ENCODE data around the gene PTPRC. TPM values are rescaled to one million over a fixed set of nuclear protein-coding genes. Genes with fewer than 3 reads are reported as not detected.

Gene PTPRC
- total RNA-seq, 1 experiment from 2014 or later = not detected

GRCh38 chr1:198734323-198735008 is 95.6 kb downstream of the PTPRC start:
- H3K9me3 ChIP-seq (ENCODE audit: low read depth, low read length, poor library complexity, severe bottlenecking) = no peaks in the 10 kb centered on the region
- no peak for DNase-seq (ENCODE audit: low spot score)
- no peaks in the 10 kb centered on the region for H3K27me3 ChIP-seq (replicated peaks; ENCODE audit: insufficient read depth, low read depth, low read length, poor library complexity)
- POLR2A ChIA-PET (ENCODE audit: low non-redundant PET) = no interaction called here
- H3K27ac ChIP-seq (ENCODE audit: low read depth, low read length, poor library complexity, severe bottlenecking) = no peak overlapping the region
- TF ChIP-seq EZH2 (IDR thresholded peaks at IDR 0.05; ENCODE audit: borderline replicate concordance, low read depth, low read length, poor library complexity, severe bottlenecking) (no peak), CTCF (conservative IDR thresholded peaks at IDR 0.05; ENCODE audit: low read depth, low read length) (no peak)
- CTCF ChIA-PET = no interaction called here
- BruUV-seq (replicated peaks) = no TSS peak
- H3K36me3 ChIP-seq (ENCODE audit: insufficient read depth, low read length, poor library complexity, severe bottlenecking) = no peaks in the 10 kb centered on the region
- H3K4me1 ChIP-seq (ENCODE audit: insufficient read depth, low read length, poor library complexity, severe bottlenecking) = no peaks in the 10 kb centered on the region
- intact Hi-C loops (cut with micrococcal nuclease; ENCODE audit: unreplicated experiment) = no loop called here
- no peak overlapping the region for H3K4me3 ChIP-seq (ENCODE audit: low read depth, low read length, poor library complexity, severe bottlenecking)

GRCh38 chr1:198741744-198742143 is 102.9 kb downstream of the PTPRC start:
- Histone ChIP-seq H3K27ac (ENCODE audit: low read depth, low read length, poor library complexity, severe bottlenecking) (no peak overlapping the region), H3K9me3 (ENCODE audit: low read depth, low read length, poor library complexity, severe bottlenecking) (no peaks in the 10 kb centered on the region), H3K4me1 (ENCODE audit: insufficient read depth, low read length, poor library complexity, severe bottlenecking) (no peaks in the 10 kb centered on the region), H3K4me3 (ENCODE audit: low read depth, low read length, poor library complexity, severe bottlenecking) (no peak overlapping the region), H3K27me3 (replicated peaks; ENCODE audit: insufficient read depth, low read depth, low read length, poor library complexity) (no peaks in the 10 kb centered on the region), H3K36me3 (ENCODE audit: insufficient read depth, low read length, poor library complexity, severe bottlenecking) (no peaks in the 10 kb centered on the region)
- POLR2A ChIA-PET (ENCODE audit: low non-redundant PET) = no interaction called here
- no peak for DNase-seq (ENCODE audit: low spot score)
- TF ChIP-seq EZH2 (IDR thresholded peaks at IDR 0.05; ENCODE audit: borderline replicate concordance, low read depth, low read length, poor library complexity, severe bottlenecking) (no peak), CTCF (conservative IDR thresholded peaks at IDR 0.05; ENCODE audit: low read depth, low read length) (no peak)
- intact Hi-C loops (cut with micrococcal nuclease; ENCODE audit: unreplicated experiment) = no loop called here
- CTCF ChIA-PET = no interaction called here
- BruUV-seq (replicated peaks) = no TSS peak

- H3K27me3 ChIP-seq (replicated peaks; ENCODE audit: insufficient read depth, low read depth, low read length, poor library complexity) = no peaks in the 10 kb centered on the region
- no peaks in the 10 kb centered on the region for H3K36me3 ChIP-seq (ENCODE audit: insufficient read depth, low read length, poor library complexity, severe bottlenecking)
- no peak for DNase-seq (ENCODE audit: low spot score)
- no TSS peak for BruUV-seq (replicated peaks)
- H3K4me3 ChIP-seq (ENCODE audit: low read depth, low read length, poor library complexity, severe bottlenecking) = no peak overlapping the region
- no peaks in the 10 kb centered on the region for H3K4me1 ChIP-seq (ENCODE audit: insufficient read depth, low read length, poor library complexity, severe bottlenecking)
- H3K27ac ChIP-seq (ENCODE audit: low read depth, low read length, poor library complexity, severe bottlenecking) = no peak overlapping the region
- no peaks in the 10 kb centered on the region for H3K9me3 ChIP-seq (ENCODE audit: low read depth, low read length, poor library complexity, severe bottlenecking)
- intact Hi-C loops (cut with micrococcal nuclease; ENCODE audit: unreplicated experiment) = no loop called here
- TF ChIP-seq EZH2 (IDR thresholded peaks at IDR 0.05; ENCODE audit: borderline replicate concordance, low read depth, low read length, poor library complexity, severe bottlenecking) = no peak
- no peak for TF ChIP-seq CTCF (conservative IDR thresholded peaks at IDR 0.05; ENCODE audit: low read depth, low read length)
- ChIA-PET POLR2A (ENCODE audit: low non-redundant PET) (no interaction called here), CTCF (no interaction called here)
Measured at GRCh38 chr1:198747127-198747526, 108.3 kb downstream of the PTPRC start.

All from A673 (cell line).